ENCODE results near the gene PTCD1. TPM values are rescaled to one million over a fixed set of nuclear protein-coding genes. Genes with fewer than 3 reads are reported as not detected.

PTCD1 gene
- total RNA-seq, 4 donors from 2014 or later, result 7.7 to 14.8 (median 10.7) TPM

GRCh38 chr7:99404235-99404976, 34.2 kb downstream of the PTCD1 start:
- peaks cover 41% of the 10 kb centered on the region for H3K4me1 ChIP-seq
- peaks cover 52% of the 10 kb centered on the region for H3K36me3 ChIP-seq
- 70% methylated on average over 14 of the region's 18 CpGs for WGBS

GRCh38 chr7:99403764-99404163, 34.8 kb downstream of the PTCD1 start:
- H3K4me3 ChIP-seq, result no peak overlapping the region
- H3K4me1 ChIP-seq, result peaks cover 39% of the 10 kb centered on the region
- DNase-seq (ENCODE audit: low spot score in 2 of 2), result no peak
- no peak for TF ChIP-seq POLR2AphosphoS5 (IDR thresholded peaks at IDR 0.05)
- TF ChIP-seq POLR2A (IDR thresholded peaks at IDR 0.05), result no peak
- no peaks in the 10 kb centered on the region for H3K9me3 ChIP-seq
- no peaks in the 10 kb centered on the region for H3K27me3 ChIP-seq
- no peak overlapping the region for H3K27ac ChIP-seq
- peaks cover 59% of the 10 kb centered on the region for H3K36me3 ChIP-seq
- WGBS, result 74% methylated on average over 4 of the region's 5 CpGs

More at GRCh38 chr7:99404235-99404976, 34.2 kb downstream of the PTCD1 start:
- Histone ChIP-seq H3K27me3 (no peaks in the 10 kb centered on the region), H3K9me3 (no peaks in the 10 kb centered on the region), H3K27ac (no peak overlapping the region), H3K4me3 (no peak overlapping the region)
- no peak for DNase-seq (ENCODE audit: low spot score in 2 of 2)
- TF ChIP-seq EP300 (IDR thresholded peaks at IDR 0.05), result no peak

- Histone ChIP-seq H3K4me3 (no peak overlapping the region), H3K27ac (no peak overlapping the region), H3K9me3 (no peaks in the 10 kb centered on the region), H3K36me3 (peaks cover 68% of the 10 kb centered on the region), H3K4me1 (peaks cover 38% of the 10 kb centered on the region), H3K27me3 (no peaks in the 10 kb centered on the region)
- no peak for DNase-seq (ENCODE audit: low spot score in 2 of 2)
- TF ChIP-seq, protein P1, sequence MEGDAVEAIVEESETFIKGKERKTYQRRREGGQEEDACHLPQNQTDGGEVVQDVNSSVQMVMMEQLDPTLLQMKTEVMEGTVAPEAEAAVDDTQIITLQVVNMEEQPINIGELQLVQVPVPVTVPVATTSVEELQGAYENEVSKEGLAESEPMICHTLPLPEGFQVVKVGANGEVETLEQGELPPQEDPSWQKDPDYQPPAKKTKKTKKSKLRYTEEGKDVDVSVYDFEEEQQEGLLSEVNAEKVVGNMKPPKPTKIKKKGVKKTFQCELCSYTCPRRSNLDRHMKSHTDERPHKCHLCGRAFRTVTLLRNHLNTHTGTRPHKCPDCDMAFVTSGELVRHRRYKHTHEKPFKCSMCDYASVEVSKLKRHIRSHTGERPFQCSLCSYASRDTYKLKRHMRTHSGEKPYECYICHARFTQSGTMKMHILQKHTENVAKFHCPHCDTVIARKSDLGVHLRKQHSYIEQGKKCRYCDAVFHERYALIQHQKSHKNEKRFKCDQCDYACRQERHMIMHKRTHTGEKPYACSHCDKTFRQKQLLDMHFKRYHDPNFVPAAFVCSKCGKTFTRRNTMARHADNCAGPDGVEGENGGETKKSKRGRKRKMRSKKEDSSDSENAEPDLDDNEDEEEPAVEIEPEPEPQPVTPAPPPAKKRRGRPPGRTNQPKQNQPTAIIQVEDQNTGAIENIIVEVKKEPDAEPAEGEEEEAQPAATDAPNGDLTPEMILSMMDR (IDR thresholded peaks at IDR 0.05), result no peak
- TF ChIP-seq POLR2AphosphoS5 (IDR thresholded peaks at IDR 0.05) (no peak), EP300 (IDR thresholded peaks at IDR 0.05) (no peak), POLR2A (IDR thresholded peaks at IDR 0.05) (no peak)
- 90% methylated on average over 3 of the region's 3 CpGs for WGBS
Observed at GRCh38 chr7:99402854-99403253, 35.7 kb downstream of the PTCD1 start.

- TF ChIP-seq, protein P1 (IDR thresholded peaks at IDR 0.05), result no peak
- no peak for TF ChIP-seq POLR2A (IDR thresholded peaks at IDR 0.05)
- TF ChIP-seq POLR2AphosphoS5 (IDR thresholded peaks at IDR 0.05), result no peak
- no peak for TF ChIP-seq EP300 (IDR thresholded peaks at IDR 0.05)
- Histone ChIP-seq H3K9me3 (no peaks in the 10 kb centered on the region), H3K36me3 (peaks cover 97% of the 10 kb centered on the region), H3K4me3 (no peak overlapping the region), H3K27me3 (no peaks in the 10 kb centered on the region), H3K27ac (no peak overlapping the region), H3K4me1 (peaks cover 7% of the 10 kb centered on the region)
- WGBS, result 70% methylated on average over 4 of the region's 6 CpGs
- DNase-seq (ENCODE audit: low spot score in 2 of 2), result no peak
Observed at GRCh38 chr7:99399597-99399996, 39.0 kb downstream of the PTCD1 start.

GRCh38 chr7:99398891-99399445, 39.6 kb downstream of the PTCD1 start:
- Histone ChIP-seq H3K4me3 (no peak overlapping the region), H3K36me3 (peaks cover 95% of the 10 kb centered on the region), H3K9me3 (no peaks in the 10 kb centered on the region), H3K4me1 (peaks cover 4% of the 10 kb centered on the region), H3K27me3 (no peaks in the 10 kb centered on the region), H3K27ac (no peak overlapping the region)
- 69% methylated on average over 5 of the region's 5 CpGs for WGBS
- TF ChIP-seq, protein P1 (IDR thresholded peaks at IDR 0.05), result no peak
- TF ChIP-seq POLR2AphosphoS5 (IDR thresholded peaks at IDR 0.05) (no peak), POLR2A (IDR thresholded peaks at IDR 0.05) (no peak), EP300 (IDR thresholded peaks at IDR 0.05) (no peak)
- DNase-seq (ENCODE audit: low spot score in 2 of 2), result no peak

GRCh38 chr7:99397297-99397983, 41.2 kb downstream of the PTCD1 start:
- Histone ChIP-seq H3K27ac (no peak overlapping the region), H3K36me3 (peaks cover 83% of the 10 kb centered on the region), H3K4me3 (no peak overlapping the region), H3K9me3 (no peaks in the 10 kb centered on the region), H3K4me1 (peaks cover 19% of the 10 kb centered on the region), H3K27me3 (no peaks in the 10 kb centered on the region)
- no peak for DNase-seq (ENCODE audit: low spot score in 2 of 2)
- 69% methylated on average over 13 of the region's 18 CpGs for WGBS
- no peak for TF ChIP-seq POLR2AphosphoS5 (IDR thresholded peaks at IDR 0.05)
- no peak for TF ChIP-seq POLR2A (IDR thresholded peaks at IDR 0.05)
- TF ChIP-seq, protein P1 (IDR thresholded peaks at IDR 0.05), result no peak
- TF ChIP-seq EP300 (IDR thresholded peaks at IDR 0.05), result no peak
